Esophagus squamous epithelium (tissue), 5 donors: ENCODE measurements around the gene RPN2. TPM values are rescaled to one million over a fixed set of nuclear protein-coding genes. Genes with fewer than 3 reads are reported as not detected.

Source experiments
- DNase-seq: peaks from one replicate; lab custom pipeline; 2025; lab: John Stamatoyannopoulos, UW
- H3K27ac ChIP-seq, 4 donors: fragments of 200-600 bp; sonication (generic); one replicate each; pipeline ENCODE4 v1.5.1; 2016 to 2019; ENCODE audit warnings: mild to moderate bottlenecking in 1 of 4
- H3K27me3 ChIP-seq, 4 donors: fragments of 200-600 bp; sonication (generic); 1 replicate in 3 of 4; 2 replicates in 1 of 4; pipeline versions ENCODE4 v1.5.1 to v1.6.0; 2017 to 2021; ENCODE audit warnings: antibody characterized with exemption in 1 of 4
- H3K36me3 ChIP-seq, 3 donors: fragments of 200-600 bp; sonication (generic); one replicate each; pipeline ENCODE4 v1.5.1; 2016 to 2019
- H3K4me1 ChIP-seq, 3 donors: fragments of 200-600 bp; sonication (generic); one replicate each; pipeline ENCODE4 v1.5.1; 2017 to 2019
- H3K4me3 ChIP-seq, 4 donors: fragments of 200-600 bp; sonication (generic); 1 replicate in 3 of 4; 2 replicates in 1 of 4; pipeline ENCODE4 v1.5.1; 2016 to 2019; ENCODE audit warnings: mild to moderate bottlenecking in 2 of 4, moderate library complexity in 1 of 4
- H3K9me3 ChIP-seq, 3 donors: fragments of 200-600 bp; sonication (generic); one replicate each; pipeline ENCODE4 v1.5.1; 2016 to 2019
- CTCF ChIP-seq, 6 experiments: fragments of 450-650 bp in 4 of 6; fragments of 200-600 bp in 2 of 6; sonication (generic) in 2 of 6; IDR thresholded peaks; one replicate each; pipeline ENCODE4 v1.5.1; 2016 to 2019; ENCODE audit warnings: antibody characterized with exemption in 6 of 6, mild to moderate bottlenecking in 4 of 6, moderate library complexity in 4 of 6
- POLR2A ChIP-seq, 4 donors: fragments of 450-650 bp; IDR thresholded peaks; one replicate each; pipeline ENCODE4 v1.6.1; 2017; ENCODE audit warnings: antibody characterized with exemption in 4 of 4, mild to moderate bottlenecking in 4 of 4, moderate library complexity in 3 of 4
- WGBS, 2 donors: methylation state at CpG; one replicate each; pipeline ENCODE4 v1.1.5; 2018; 5-methylcytosine and 5-hydroxymethylcytosine counted together
- intact Hi-C: fragments of 100-400 bp; cut with DNase I; formaldehyde crosslinking; loops from one replicate; pipeline ENCODE4 v1.15.0; 2022
- total RNA-seq, 4 donors: library from RNA; depleted of rRNA; stranded (reverse); fragments of >200 nt; gene quantifications; one replicate each; pipeline ENCODE4 v1.1.0, GENCODE V29; 2016
- donor health status: DM: yes; HTN: yes; CAD: no.

The RPN2 gene
- total RNA-seq, 4 donors from 2014 or later = 104 to 167 (median 137) TPM

DNA sequence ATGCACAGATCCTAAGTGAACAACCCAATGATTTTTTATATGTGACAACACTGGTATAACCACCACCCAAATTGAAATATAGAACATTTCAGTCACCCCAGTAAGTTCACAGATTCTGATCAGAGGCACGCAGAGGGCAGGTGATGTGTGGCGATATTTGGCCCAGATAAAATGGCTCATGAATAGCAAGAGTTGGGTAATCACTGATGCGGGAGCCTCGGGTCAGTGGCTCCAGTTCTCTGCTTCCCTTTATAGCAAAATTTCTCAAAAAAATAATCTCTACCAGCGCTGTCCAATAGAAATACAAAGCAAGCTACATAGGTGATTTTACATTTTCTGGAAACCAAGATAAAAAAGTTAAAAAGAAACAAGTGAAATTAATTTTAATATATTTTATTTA, 67.6 kb downstream of the RPN2 start:
- DNase-seq = no peak
- H3K27ac ChIP-seq = no peak overlapping the region
- no peaks in the 10 kb centered on the region for H3K9me3 ChIP-seq
- H3K36me3 ChIP-seq = peaks cover 3 to 31% (median 7%) of the 10 kb centered on the region in 3 donors
- peaks cover 0 to 28% (median 6%) of the 10 kb centered on the region in 3 donors for H3K4me1 ChIP-seq
- 92 to 93% methylated on average over 5 of the region's 5 CpGs for WGBS, 2 donors
- H3K4me3 ChIP-seq = no peak overlapping the region
- TF ChIP-seq CTCF (IDR thresholded peaks at IDR 0.05) (no peak), POLR2A (IDR thresholded peaks at IDR 0.05) (no peak)
- H3K27me3 ChIP-seq = no peaks in the 10 kb centered on the region
- intact Hi-C loops = no loop called here

- intact Hi-C loops = no loop called here
- peaks cover 0 to 23% (median 0%) of the 10 kb centered on the region in 3 donors for H3K36me3 ChIP-seq
- TF ChIP-seq CTCF (IDR thresholded peaks at IDR 0.05) = no peak
- TF ChIP-seq POLR2A (IDR thresholded peaks at IDR 0.05) = no peak
- 45 to 53% methylated on average over 1 of the region's 1 CpG for WGBS, 2 donors
- H3K4me3 ChIP-seq = no peak overlapping the region
- H3K27me3 ChIP-seq = no peaks in the 10 kb centered on the region
- no peak overlapping the region for H3K27ac ChIP-seq
- peaks cover 0 to 20% (median 4%) of the 10 kb centered on the region in 3 donors for H3K4me1 ChIP-seq
- no peaks in the 10 kb centered on the region for H3K9me3 ChIP-seq
- DNase-seq = no peak
These were observed 68.4 kb downstream of the RPN2 start for GRCh38 chr20:37247547-37247946.

DNA sequence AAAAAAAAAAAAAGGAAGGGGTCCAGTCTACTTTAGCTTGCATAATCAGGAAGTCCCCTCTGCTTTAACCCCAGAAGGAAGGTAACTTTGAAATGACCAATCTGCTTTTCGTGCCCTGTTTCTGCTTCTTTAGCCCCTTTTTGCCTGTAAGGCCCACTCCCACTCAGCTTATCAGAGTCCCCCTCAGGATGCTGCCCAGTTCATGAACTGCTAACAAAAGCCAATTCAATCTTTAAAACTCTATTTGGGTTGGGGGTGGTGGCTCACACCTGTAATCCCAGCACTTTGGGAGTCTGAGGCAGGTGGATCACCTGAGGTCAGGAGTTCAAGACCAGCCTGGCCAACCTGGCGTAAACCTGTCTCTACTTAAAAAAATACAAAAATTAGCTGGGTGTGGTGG, 70.2 kb downstream of the RPN2 start:
- no peak for DNase-seq
- peaks cover 0 to 7% (median 0%) of the 10 kb centered on the region in 4 donors for H3K27me3 ChIP-seq
- 82 to 83% methylated on average over 1 to 2 of the region's 2 CpGs for WGBS, 2 donors
- H3K9me3 ChIP-seq = peaks cover 0 to 1% (median 0%) of the 10 kb centered on the region in 3 donors
- H3K27ac ChIP-seq = no peak overlapping the region
- peaks cover 0 to 6% (median 0%) of the 10 kb centered on the region in 3 donors for H3K4me1 ChIP-seq
- H3K36me3 ChIP-seq = peaks cover 0 to 6% (median 0%) of the 10 kb centered on the region in 3 donors
- intact Hi-C loops = no loop called here
- TF ChIP-seq POLR2A (IDR thresholded peaks at IDR 0.05) (no peak), CTCF (IDR thresholded peaks at IDR 0.05) (no peak)
- no peak overlapping the region for H3K4me3 ChIP-seq

GRCh38 chr20:37251825-37252477, 72.8 kb downstream of the RPN2 start:
- no peak overlapping the region for H3K27ac ChIP-seq
- peaks cover 0 to 5% (median 0%) of the 10 kb centered on the region in 3 donors for H3K9me3 ChIP-seq
- H3K4me3 ChIP-seq = no peak overlapping the region
- H3K27me3 ChIP-seq = peaks cover 0 to 18% (median 0%) of the 10 kb centered on the region in 4 donors
- TF ChIP-seq CTCF (IDR thresholded peaks at IDR 0.05) = no peak
- TF ChIP-seq POLR2A (IDR thresholded peaks at IDR 0.05) = no peak
- H3K4me1 ChIP-seq = peaks cover 0 to 4% (median 0%) of the 10 kb centered on the region in 3 donors
- intact Hi-C loops = no loop called here
- H3K36me3 ChIP-seq = no peaks in the 10 kb centered on the region
- 74 to 82% methylated on average over 12 to 14 of the region's 15 CpGs for WGBS, 2 donors
- DNase-seq = no peak

- Histone ChIP-seq H3K9me3 (peaks cover 0 to 5% (median 0%) of the 10 kb centered on the region in 3 donors), H3K27me3 (peaks cover 0 to 24% (median 0%) of the 10 kb centered on the region in 4 donors), H3K4me1 (peaks cover 0 to 9% (median 3%) of the 10 kb centered on the region in 3 donors), H3K36me3 (no peaks in the 10 kb centered on the region), H3K27ac (no peak overlapping the region), H3K4me3 (no peak overlapping the region)
- WGBS, 2 donors = 55% methylated on average over 9 to 10 of the region's 12 CpGs
- TF ChIP-seq POLR2A (IDR thresholded peaks at IDR 0.05) (no peak), CTCF (IDR thresholded peaks at IDR 0.05) (no peak)
- no peak for DNase-seq
- intact Hi-C loops = no loop called here
These were observed 74.0 kb downstream of the RPN2 start for GRCh38 chr20:37253087-37253486.
